ENCODE measurements around the gene NOXO1. TPM values are rescaled to one million over a fixed set of nuclear protein-coding genes. Genes with fewer than 3 reads are reported as not detected.

The NOXO1 gene
- polyA plus RNA-seq, 1 of the 3 experiments (the other 2 are of a cell fraction) = 0.21 TPM

DNA sequence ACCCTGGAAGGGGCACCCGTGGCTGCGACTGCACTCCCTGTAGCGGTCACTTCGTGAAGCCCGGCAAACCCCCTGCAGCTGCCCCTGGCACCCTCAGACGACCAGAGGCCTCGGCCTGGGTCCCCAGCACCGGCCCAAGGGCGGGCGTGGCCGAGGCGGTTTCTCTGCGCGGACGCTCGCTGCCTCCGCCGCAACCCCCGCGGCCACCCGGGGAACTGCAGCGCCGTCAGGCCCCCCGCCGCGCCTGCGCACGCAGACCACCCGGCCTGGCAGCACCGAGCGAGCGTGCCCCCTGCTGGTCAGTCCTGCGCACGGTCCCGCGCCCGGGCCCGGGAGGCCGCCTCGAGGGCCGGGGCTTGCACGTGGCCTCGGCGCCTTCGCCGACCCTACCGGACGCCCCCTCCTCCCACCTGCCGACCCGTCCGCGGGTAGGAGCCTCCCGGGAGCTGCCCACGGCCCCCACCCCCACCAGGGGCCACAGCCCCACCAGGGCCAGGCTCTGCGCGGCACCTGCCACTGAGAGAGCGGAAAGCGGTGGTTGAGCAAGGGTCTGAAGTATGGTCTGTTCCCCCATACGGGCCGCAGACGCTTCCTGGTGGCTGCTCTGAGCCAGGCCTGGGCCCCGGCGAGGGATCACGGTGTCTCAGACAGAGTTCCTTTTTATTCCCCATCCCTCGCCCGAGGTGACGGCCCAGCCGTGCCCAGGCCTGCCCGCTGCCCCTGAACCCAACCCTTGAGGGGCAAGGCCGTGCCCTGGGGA, 51.5 kb downstream of the NOXO1 start:
- POLR2A ChIA-PET = interaction anchor here (1.0 to 1.5 kb wide), 3 partner anchors 31 to 40 kb away, joined by 4 to 8 read pairs (median 4); partner anchors contain the start of gene RPS2
- TF ChIP-seq MXI1 (IDR thresholded peaks at IDR 0.05; ENCODE audit: low read depth, low read length) (peak; percentile 56), POLR2AphosphoS5 (IDR thresholded peaks at IDR 0.05; ENCODE audit: low read depth, low read length) (peak; percentile 54), NFIC (IDR thresholded peaks at IDR 0.05; ENCODE audit: borderline replicate concordance) (no peak), FOXM1 (IDR thresholded peaks at IDR 0.05; ENCODE audit: low read depth) (no peak), FOSL2 (IDR thresholded peaks at IDR 0.05; ENCODE audit: borderline replicate concordance, low read depth) (no peak), SIN3A (IDR thresholded peaks at IDR 0.05; ENCODE audit: borderline replicate concordance, low read depth, low read length) (no peak), NRF1 (IDR thresholded peaks at IDR 0.05; ENCODE audit: low read depth, low read length) (peak; percentile 93), CHD2 (IDR thresholded peaks at IDR 0.05; ENCODE audit: low read length, partially characterized antibody) (peak; percentile 64), EP300 (IDR thresholded peaks at IDR 0.05; ENCODE audit: borderline replicate concordance in 1 of 2, low read depth in 1 of 2, low read length in 1 of 2) (no peak), TCF12 (IDR thresholded peaks at IDR 0.05) (no peak), FOXJ3 (CRISPR knock-in tag; IDR thresholded peaks at IDR 0.05) (no peak), EZH2phosphoT487 (IDR thresholded peaks at IDR 0.05; ENCODE audit: borderline replicate concordance, low read depth) (no peak), YY1 (IDR thresholded peaks at IDR 0.05; ENCODE audit: low read depth) (no peak), MEF2A (IDR thresholded peaks at IDR 0.05; ENCODE audit: borderline replicate concordance, low read depth) (no peak), ELF1 (IDR thresholded peaks at IDR 0.05) (no peak), JUND (IDR thresholded peaks at IDR 0.05) (no peak), RCOR1 (IDR thresholded peaks at IDR 0.05; ENCODE audit: low read length) (no peak), RXRA (IDR thresholded peaks at IDR 0.05; ENCODE audit: borderline replicate concordance, low read depth) (no peak)
- TF ChIP-seq, protein P1, sequence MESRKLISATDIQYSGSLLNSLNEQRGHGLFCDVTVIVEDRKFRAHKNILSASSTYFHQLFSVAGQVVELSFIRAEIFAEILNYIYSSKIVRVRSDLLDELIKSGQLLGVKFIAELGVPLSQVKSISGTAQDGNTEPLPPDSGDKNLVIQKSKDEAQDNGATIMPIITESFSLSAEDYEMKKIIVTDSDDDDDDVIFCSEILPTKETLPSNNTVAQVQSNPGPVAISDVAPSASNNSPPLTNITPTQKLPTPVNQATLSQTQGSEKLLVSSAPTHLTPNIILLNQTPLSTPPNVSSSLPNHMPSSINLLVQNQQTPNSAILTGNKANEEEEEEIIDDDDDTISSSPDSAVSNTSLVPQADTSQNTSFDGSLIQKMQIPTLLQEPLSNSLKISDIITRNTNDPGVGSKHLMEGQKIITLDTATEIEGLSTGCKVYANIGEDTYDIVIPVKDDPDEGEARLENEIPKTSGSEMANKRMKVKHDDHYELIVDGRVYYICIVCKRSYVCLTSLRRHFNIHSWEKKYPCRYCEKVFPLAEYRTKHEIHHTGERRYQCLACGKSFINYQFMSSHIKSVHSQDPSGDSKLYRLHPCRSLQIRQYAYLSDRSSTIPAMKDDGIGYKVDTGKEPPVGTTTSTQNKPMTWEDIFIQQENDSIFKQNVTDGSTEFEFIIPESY (IDR thresholded peaks at IDR 0.05; ENCODE audit: borderline replicate concordance, low read depth) = no peak
- TF ChIP-seq, protein P2, sequence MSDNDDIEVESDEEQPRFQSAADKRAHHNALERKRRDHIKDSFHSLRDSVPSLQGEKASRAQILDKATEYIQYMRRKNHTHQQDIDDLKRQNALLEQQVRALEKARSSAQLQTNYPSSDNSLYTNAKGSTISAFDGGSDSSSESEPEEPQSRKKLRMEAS (IDR thresholded peaks at IDR 0.05; ENCODE audit: low read depth) = peak; percentile 90
- TF ChIP-seq, protein P3, sequence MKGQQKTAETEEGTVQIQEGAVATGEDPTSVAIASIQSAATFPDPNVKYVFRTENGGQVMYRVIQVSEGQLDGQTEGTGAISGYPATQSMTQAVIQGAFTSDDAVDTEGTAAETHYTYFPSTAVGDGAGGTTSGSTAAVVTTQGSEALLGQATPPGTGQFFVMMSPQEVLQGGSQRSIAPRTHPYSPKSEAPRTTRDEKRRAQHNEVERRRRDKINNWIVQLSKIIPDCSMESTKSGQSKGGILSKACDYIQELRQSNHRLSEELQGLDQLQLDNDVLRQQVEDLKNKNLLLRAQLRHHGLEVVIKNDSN (IDR thresholded peaks at IDR 0.05; ENCODE audit: borderline replicate concordance, low read depth) = peak; percentile 12; the same call in 1 of the 2 replicates
- TF ChIP-seq, protein P4, sequence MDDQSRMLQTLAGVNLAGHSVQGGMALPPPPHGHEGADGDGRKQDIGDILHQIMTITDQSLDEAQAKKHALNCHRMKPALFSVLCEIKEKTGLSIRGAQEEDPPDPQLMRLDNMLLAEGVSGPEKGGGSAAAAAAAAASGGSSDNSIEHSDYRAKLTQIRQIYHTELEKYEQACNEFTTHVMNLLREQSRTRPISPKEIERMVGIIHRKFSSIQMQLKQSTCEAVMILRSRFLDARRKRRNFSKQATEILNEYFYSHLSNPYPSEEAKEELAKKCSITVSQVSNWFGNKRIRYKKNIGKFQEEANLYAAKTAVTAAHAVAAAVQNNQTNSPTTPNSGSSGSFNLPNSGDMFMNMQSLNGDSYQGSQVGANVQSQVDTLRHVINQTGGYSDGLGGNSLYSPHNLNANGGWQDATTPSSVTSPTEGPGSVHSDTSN (IDR thresholded peaks at IDR 0.05) = no peak
- TF ChIP-seq, protein P5, sequence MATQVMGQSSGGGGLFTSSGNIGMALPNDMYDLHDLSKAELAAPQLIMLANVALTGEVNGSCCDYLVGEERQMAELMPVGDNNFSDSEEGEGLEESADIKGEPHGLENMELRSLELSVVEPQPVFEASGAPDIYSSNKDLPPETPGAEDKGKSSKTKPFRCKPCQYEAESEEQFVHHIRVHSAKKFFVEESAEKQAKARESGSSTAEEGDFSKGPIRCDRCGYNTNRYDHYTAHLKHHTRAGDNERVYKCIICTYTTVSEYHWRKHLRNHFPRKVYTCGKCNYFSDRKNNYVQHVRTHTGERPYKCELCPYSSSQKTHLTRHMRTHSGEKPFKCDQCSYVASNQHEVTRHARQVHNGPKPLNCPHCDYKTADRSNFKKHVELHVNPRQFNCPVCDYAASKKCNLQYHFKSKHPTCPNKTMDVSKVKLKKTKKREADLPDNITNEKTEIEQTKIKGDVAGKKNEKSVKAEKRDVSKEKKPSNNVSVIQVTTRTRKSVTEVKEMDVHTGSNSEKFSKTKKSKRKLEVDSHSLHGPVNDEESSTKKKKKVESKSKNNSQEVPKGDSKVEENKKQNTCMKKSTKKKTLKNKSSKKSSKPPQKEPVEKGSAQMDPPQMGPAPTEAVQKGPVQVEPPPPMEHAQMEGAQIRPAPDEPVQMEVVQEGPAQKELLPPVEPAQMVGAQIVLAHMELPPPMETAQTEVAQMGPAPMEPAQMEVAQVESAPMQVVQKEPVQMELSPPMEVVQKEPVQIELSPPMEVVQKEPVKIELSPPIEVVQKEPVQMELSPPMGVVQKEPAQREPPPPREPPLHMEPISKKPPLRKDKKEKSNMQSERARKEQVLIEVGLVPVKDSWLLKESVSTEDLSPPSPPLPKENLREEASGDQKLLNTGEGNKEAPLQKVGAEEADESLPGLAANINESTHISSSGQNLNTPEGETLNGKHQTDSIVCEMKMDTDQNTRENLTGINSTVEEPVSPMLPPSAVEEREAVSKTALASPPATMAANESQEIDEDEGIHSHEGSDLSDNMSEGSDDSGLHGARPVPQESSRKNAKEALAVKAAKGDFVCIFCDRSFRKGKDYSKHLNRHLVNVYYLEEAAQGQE (IDR thresholded peaks at IDR 0.05; ENCODE audit: low read depth, low read length) = 0 out of 2 replicates have a peak, but pooled peaks have one; percentile 2
- TF ChIP-seq, protein P6, sequence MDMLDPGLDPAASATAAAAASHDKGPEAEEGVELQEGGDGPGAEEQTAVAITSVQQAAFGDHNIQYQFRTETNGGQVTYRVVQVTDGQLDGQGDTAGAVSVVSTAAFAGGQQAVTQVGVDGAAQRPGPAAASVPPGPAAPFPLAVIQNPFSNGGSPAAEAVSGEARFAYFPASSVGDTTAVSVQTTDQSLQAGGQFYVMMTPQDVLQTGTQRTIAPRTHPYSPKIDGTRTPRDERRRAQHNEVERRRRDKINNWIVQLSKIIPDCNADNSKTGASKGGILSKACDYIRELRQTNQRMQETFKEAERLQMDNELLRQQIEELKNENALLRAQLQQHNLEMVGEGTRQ (IDR thresholded peaks at IDR 0.05; ENCODE audit: borderline replicate concordance, low read depth, low read length) = no peak

More for the DNA sequence above, 51.5 kb downstream of the NOXO1 start:
- Histone ChIP-seq H3K4me2 (peak overlapping the region; percentile 83), H3K4me1 (ENCODE audit: control insufficient read depth in 1 of 2, insufficient read depth in 2 of 2, low read depth in 1 of 2, low read length in 1 of 2) (peaks cover 0 to 17% of the 10 kb centered on the region in 2 experiments; a peak in 1 of 4 replicates), H2AFZ (ENCODE audit: low read depth) (peak overlapping the region; percentile 84; the same call in 1 of the 2 replicates), H3K36me3 (replicated peaks in 1 of 2; ENCODE audit: control insufficient read depth in 1 of 2, insufficient read depth in 2 of 2, low read length in 1 of 2) (no peaks in the 10 kb centered on the region), H3K9ac (peak overlapping the region; percentile 76), H3F3A (replicated peaks; ENCODE audit: insufficient read depth) (no peaks in the 10 kb centered on the region), H3K27ac (ENCODE audit: low read depth in 2 of 2, low read length in 1 of 2) (peak overlapping the region in 1 of 2 experiments; percentile 77; a peak in 3 of 4 replicates), H4K20me1 (ENCODE audit: insufficient read depth) (no peaks in the 10 kb centered on the region), H3K9me3 (no peaks in the 10 kb centered on the region), H3K9me2 (no peaks in the 10 kb centered on the region), H3K79me2 (ENCODE audit: insufficient read depth) (no peaks in the 10 kb centered on the region), H3K27me3 (ENCODE audit: insufficient read depth) (no peaks in the 10 kb centered on the region), H3K4me3 (ENCODE audit: low read depth in 2 of 2, low read length in 1 of 2) (peak overlapping the region; percentile 56 to 64)
- 40% methylated on average over 8 of the region's 70 CpGs for WGBS (ENCODE audit: low lambda C conversion rate)
- CTCF ChIA-PET = interaction anchor here (0.6 to 5.2 kb wide), 43 partner anchors 9 to 838 kb away, joined by 3 to 137 read pairs (median 5); partner anchors contain the start of genes EME2, FAHD1, HAGH and HS3ST6
- peak; percentile 99 for DNase-seq
